ENCODE data around the gene BNC1. TPM values are rescaled to one million over a fixed set of nuclear protein-coding genes. Genes with fewer than 3 reads are reported as not detected.

The BNC1 gene
- total RNA-seq, 1 experiment from 2014 or later: not detected

DNA sequence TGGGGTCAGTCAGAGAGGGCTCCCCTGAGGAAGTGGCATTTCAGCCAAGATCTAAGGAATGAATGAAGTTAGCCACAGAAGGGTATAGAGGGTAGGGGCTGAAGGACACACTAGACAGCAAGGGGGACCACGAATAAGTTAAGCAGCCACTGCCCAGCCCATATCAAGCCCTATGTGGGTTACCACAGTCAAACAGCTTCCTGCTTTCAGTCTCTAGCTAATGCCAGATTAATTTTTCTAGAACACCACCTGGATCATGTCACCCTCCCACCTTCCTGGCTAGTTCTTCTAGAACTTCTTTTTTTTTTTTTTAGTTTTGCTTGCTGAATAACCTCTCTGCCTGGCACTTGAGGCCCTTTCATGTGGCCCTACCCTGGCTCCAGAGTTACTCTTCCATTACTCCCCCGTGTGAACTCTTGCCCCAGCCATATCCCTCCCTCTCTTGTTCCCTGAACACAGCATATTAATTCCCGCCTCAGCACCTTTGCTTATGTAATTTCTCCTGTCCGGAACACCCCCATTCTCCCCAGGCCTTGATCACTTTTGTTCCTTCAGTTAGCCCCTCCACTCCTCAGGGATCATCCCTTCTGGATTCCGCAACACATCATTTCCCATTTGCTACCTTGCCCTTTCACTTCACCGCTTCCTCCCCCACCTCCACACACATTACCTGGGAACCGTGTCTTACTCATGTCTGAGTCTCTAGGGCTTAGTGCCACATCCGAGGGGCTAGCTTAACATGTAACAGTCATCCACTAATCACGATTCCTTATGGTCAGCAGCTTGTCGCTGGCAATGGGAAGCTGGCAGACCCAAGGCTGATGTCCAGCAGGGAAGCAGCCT lies 20.6 kb upstream of the BNC1 start:
- DNase-seq (ENCODE audit: low read depth): no peak
- in situ Hi-C loops (cut with HindIII; ENCODE audit: low pct_unique_long_range_greater_than_20kb, low sequenced_read_pairs): no loop called here

DNA sequence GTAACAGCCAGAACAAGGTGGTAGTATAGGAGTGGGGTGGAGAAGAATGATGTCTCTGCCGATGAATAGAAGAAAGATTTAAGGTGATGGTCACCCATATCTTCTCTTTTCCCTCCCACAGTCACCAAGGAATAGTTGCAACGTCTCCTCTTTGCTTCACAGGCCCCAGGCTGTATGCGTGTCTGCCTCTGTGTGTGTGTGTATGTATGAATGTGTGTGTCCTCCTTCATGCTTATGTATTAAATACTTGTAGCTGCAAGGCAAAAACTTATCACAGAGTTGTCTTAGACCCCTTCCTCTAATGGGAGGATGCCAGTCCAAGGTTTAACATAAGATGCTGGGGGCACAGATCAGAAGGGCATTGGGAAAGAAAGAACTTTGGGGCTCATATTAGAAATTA lies 19.1 kb upstream of the BNC1 start:
- DNase-seq (ENCODE audit: low read depth): no peak
- in situ Hi-C loops (cut with HindIII; ENCODE audit: low pct_unique_long_range_greater_than_20kb, low sequenced_read_pairs): no loop called here

DNA sequence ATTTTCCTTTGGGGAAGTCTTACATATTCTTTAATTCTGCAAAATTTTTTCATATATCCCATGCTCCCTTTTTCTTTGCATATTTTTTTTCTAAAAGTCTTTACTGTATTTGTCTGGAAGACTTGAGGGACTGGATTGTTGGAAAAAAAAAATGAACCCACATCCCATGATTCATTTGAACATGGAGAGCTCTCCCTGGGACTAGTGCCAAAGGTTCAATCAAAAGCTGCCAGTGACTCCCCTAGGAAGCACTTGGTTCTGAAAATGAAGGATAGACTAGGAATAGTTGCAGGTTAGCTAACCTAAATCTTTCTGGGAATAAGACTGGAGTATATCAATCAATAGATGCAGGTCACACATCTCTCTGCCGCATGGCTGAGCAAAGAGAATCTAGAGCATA lies 16.4 kb upstream of the BNC1 start:
- in situ Hi-C loops (cut with HindIII; ENCODE audit: low pct_unique_long_range_greater_than_20kb, low sequenced_read_pairs): no loop called here
- no peak for DNase-seq (ENCODE audit: low read depth)

DNA sequence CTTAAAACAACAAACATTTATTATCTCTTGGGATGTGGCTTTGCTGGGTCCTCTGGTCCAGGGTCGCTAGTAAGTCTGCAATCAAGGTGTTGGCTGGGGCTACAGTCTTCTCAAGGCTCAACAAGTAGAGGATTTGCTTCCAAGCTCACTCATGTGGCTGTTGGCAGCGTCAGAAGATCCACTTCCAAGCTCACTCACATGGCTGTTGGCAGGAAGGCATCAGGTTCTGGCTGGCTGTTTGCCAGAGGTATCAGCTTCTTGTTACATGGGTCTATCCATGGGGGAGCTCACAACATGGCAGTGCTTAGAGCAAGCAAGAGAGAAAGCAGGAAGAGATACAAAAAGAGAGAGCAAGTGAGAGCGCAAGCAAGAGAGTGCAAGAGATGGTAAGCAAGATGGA lies 15.0 kb upstream of the BNC1 start:
- no peak for DNase-seq (ENCODE audit: low read depth)
- in situ Hi-C loops (cut with HindIII; ENCODE audit: low pct_unique_long_range_greater_than_20kb, low sequenced_read_pairs): no loop called here

DNA sequence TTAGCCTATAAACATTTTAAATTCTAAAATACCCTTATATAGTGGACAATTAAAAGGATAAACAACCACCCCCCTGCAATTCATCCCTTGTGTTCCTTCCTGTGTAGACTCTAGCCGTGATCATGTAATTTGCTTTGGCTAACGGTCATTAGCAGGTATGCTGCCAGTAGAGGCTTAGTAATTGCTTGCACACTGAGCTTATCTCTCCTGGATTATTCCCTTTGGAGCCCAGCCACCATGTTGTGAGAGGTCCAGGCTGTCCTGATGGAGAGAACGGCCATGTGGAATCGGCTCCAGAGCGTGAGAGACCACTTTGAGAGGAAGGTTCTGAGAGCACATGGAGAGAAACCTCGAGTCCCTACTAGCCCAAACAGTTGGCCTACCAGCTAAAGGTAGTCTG lies 11.0 kb upstream of the BNC1 start:
- no peak for DNase-seq (ENCODE audit: low read depth)
- in situ Hi-C loops (cut with HindIII; ENCODE audit: low pct_unique_long_range_greater_than_20kb, low sequenced_read_pairs): no loop called here

DNA sequence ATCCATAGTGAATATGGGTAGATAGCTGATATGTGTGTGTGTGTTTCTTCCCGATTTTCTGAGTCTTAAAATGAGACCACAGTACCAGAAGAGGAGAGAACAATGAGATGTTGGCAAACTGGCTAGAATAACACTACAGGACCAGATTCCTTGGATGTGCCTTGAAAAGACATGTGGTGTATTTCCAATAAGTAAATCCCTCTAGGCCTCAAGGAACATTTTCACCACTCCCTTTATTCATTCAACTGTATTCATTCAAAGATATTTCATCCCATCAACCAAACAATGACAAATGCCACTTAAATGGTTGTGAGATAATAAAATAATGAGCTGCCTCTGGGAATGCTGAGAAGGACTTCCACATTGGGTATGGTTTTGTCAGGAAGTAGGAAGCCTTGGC lies 8.7 kb upstream of the BNC1 start:
- in situ Hi-C loops (cut with HindIII; ENCODE audit: low pct_unique_long_range_greater_than_20kb, low sequenced_read_pairs): no loop called here
- DNase-seq (ENCODE audit: low read depth): no peak

DNA sequence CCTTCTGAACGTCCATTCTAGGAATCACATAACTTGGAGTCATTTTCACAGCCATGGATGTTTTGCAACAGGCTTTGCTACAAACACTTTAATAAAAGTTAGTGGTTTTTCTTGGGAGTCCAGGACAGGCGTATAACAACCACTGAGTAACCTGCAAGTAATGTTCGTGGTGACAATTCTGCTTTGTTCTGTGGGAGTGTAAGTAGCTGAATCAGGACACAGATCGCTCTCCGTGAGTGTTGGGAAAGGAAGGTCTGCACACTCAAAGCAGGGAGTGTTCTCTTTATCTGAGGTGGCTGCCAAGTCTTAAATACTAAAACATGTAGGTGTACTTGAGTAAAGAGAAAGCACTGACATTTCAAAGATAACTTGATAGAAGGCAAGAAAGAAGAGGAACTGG lies 7.9 kb upstream of the BNC1 start:
- in situ Hi-C loops (cut with HindIII; ENCODE audit: low pct_unique_long_range_greater_than_20kb, low sequenced_read_pairs): no loop called here
- no peak for DNase-seq (ENCODE audit: low read depth)

DNA sequence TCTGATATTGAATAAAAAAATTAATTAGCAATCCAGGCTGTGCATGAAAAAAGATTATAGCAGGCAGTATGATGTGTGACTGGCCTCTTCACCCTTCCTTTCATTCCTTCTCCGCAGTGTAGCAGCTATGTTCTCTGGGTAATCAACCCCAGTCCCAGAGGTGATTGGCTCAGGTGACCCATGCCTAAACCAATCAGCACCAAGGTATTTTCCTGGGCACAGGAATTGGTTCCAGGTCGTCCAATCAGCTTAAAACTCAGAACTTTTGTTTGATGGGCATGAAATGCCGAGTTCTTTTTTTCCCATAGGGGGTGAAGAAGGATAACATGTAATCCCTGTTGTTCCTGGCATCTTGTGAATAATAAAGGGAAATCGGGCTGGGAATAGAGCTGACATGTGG lies 5.8 kb upstream of the BNC1 start:
- in situ Hi-C loops (cut with HindIII; ENCODE audit: low pct_unique_long_range_greater_than_20kb, low sequenced_read_pairs): no loop called here
- DNase-seq (ENCODE audit: low read depth): no peak

DNA sequence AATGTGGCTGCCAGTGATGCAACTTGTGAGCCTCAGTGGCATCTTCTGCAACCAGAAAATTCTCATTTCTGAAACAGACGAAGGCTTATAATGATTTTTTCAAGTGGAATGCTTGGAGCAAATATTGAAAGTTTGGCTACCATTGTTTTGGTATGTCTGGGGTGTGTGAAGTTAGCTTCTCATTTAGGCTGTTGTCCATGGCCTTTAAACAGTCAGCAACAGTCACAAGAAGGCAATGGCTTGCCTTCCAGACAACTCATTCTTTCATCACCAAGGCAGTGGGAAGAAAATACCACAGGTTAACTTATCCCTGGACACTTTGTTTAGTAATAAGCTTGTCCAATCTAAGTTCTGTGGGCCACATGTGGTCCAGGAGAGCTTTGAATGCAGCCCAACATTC lies 4.7 kb upstream of the BNC1 start:
- in situ Hi-C loops (cut with HindIII; ENCODE audit: low pct_unique_long_range_greater_than_20kb, low sequenced_read_pairs): no loop called here
- no peak for DNase-seq (ENCODE audit: low read depth)

DNA sequence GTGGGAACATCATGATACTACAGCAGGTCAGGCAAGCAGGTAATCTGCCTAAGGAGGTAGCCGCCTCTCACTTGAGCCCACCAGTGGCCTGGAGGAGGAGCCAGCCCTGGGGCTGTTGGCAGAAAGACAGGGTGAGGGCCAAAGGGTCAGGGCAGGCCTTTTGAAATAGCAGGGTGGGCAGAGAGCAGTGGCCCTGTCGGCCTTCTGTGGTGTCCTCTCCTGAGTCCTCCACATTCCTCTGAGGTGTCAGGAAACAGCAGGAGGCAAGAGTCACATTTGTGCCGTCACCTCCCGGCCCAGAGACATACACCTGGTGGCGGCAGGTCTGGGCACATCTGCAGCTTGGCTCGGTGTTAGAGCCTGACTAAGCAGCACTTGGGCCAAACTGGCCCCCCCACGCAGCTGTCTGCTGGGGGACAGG lies 3.9 kb upstream of the BNC1 start:
- DNase-seq (ENCODE audit: low read depth): no peak
- in situ Hi-C loops (cut with HindIII; ENCODE audit: low pct_unique_long_range_greater_than_20kb, low sequenced_read_pairs): no loop called here

DNA sequence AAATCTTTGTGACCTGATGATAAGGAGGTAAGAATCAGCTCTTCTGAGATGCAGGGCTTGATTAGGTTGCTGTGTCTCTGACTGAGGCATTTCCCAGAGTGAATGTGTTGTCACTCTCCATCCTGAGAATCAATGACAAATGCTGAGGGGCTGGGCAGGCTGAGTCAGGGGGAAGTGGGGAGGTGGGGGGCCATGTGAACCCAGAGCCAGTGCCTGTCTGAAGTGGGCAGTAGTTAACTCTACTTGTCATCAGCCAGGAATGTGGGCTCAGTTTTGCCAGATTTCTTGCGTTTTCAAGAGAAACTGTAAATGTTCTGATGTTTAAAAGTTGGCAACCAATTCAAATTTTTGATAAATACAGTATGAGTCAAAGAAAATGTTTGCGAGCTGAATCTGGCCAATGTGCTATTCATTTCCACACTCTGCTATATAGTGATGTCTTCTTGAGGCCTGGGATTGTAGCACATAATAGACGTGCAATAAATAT lies 3.1 kb upstream of the BNC1 start:
- in situ Hi-C loops (cut with HindIII; ENCODE audit: low pct_unique_long_range_greater_than_20kb, low sequenced_read_pairs): no loop called here
- no peak for DNase-seq (ENCODE audit: low read depth)

DNA sequence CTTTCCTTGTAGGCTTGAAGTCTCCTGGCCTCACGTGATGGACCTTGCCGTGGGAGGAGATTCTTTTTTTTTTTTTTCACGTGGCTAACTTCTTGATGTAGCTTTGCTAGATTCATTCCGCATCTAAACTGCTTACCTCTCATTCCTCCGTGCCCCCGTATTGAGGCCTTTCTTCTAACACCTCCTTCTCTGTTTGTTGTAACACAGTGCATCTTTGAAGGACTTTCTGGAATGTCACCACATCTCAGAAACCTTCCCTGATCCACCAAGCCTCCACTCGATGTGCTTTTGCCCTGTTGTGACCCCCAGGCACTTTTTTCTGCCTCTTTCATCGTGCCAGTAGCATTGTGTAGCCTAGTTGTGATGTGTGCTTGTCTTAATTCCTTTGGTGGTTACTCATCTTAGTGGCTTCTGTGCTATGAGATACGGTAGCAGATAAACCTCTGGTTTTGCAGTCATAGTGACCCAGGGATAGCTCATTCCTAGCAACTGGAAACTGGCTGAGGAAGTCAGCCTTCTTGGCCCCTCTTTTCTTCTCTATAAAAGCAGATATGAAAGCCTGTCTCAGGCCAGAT lies 1.6 kb upstream of the BNC1 start:
- in situ Hi-C loops (cut with HindIII; ENCODE audit: low pct_unique_long_range_greater_than_20kb, low sequenced_read_pairs): no loop called here
- peak; percentile 50 for DNase-seq (ENCODE audit: low read depth)

DNA sequence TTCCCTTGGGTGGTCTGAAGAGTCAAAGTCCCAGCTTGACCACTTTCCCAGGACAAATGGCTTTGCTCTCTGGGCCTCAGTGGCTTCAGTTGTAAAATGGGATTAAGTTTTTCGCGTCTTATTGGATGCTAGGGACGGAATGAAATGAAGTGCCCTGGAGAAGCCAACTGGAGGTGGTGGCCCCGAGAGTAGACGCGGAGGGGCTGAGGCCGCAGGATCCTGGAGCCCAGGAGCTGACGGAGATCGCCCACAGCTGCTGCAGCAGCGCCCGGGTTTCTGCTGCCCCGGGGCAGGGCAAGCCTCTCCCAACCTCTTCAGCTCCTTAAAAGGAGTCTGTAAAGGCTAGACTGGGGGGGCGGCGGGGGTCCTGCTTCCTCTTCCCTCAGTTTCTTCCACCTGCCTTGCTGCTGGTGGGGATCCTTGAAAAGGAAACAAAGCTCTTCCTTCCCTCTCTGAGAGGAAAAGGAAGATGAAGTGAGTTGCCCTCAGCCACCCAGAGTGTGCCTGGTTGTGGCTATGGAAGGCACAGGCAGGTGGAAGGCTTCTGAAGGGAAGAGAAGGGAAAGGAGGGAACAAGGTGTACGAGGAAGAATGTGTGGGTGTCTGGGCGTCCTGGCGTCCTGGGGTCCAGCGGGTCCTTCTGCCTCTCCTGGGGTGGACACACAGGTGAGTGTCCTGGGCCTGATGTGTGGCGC lies 967 bp upstream of the BNC1 start:
- DNase-seq (ENCODE audit: low read depth): no peak
- in situ Hi-C loops (cut with HindIII; ENCODE audit: low pct_unique_long_range_greater_than_20kb, low sequenced_read_pairs): no loop called here

DNA sequence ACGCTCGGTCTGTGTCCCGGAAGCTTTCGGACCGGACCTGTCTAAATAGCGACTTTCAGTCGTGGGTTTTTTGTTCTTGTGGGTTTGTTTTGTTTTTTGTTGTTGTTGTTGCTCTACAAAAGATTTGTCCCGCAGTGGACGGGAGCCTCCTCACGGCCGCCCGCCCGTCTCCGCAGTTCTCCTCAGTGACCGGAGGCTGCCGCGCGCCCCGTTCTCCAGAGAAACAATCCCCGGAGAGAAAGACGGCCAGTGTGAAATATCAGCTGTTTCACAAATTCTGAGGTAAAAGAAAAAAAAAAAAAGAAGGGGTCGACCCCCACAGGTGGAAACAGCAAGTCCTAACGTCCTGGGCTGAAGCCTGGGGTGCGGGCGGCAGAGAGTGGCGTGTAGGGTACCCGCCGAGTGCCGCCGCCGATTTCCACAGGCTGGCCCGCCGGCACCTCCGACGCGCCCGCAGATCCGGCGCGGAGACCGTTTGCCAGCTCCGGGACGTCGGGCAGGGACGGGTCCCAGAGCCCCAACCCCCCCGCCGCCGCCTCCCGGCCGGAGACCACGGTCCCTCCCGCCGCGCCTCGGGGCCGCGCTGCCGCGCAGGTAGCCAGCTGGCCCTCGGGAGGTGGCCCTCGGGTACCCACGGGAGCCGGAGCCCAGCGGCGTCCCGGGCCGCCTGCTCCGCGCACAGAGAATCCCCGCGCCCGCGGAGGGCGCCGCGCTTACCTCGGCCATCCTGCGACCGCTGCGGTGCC lies 478 bp downstream of the BNC1 start:
- DNase-seq (ENCODE audit: low read depth): no peak
- in situ Hi-C loops (cut with HindIII; ENCODE audit: low pct_unique_long_range_greater_than_20kb, low sequenced_read_pairs): no loop called here

DNA sequence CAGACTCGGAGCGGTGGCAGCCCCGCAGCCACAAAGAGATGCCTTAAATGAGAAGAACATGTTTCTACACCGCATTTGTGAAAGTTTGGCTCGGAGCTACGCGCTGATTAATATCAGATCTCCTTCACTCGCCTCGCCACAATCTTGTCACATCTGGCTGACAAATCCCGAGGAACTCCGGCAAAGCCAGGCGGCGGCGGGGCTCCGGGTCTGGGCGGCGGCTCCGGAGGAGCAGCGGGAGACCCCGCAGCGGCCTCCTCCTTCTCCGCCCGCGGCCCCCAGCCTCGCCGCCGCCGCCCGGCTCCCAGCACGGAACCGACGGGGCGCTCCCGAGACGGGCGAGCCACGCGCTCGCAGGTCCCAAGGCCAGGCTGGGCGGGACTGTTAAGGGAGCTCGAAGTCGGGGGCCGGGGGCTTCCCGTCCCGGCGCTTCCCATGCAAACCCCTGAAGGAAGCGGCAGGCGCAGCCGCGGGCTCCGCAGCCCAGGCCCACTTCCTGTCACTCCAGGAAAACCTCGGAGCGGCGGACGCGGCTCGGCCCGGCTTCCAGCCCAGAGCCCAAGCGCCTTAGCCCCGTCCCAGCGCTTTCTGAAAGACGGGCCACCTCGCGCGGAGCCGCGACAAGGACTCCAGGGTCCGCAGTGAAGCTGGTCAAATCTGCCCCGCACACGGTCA lies 1.2 kb downstream of the BNC1 start:
- in situ Hi-C loops (cut with HindIII; ENCODE audit: low pct_unique_long_range_greater_than_20kb, low sequenced_read_pairs): no loop called here
- no peak for DNase-seq (ENCODE audit: low read depth)

DNA sequence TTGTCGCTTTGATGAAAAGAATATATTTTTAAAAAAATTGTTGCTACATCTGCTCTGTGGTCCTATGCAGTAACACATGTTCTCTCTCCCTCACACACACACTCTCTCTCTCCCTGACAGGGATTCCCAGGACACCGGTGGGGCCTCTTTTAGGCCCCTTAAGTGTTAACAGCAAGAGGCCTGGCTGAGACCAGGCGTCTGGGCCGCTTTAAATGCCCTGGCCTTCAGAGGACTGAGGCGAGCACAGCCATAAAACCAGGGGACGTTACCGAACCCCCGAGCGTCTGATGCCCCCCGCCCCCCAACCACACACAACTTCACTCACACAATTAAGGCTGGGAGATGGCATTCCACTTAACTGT lies 1.7 kb downstream of the BNC1 start:
- no peak for DNase-seq (ENCODE audit: low read depth)
- in situ Hi-C loops (cut with HindIII; ENCODE audit: low pct_unique_long_range_greater_than_20kb, low sequenced_read_pairs): no loop called here

DNA sequence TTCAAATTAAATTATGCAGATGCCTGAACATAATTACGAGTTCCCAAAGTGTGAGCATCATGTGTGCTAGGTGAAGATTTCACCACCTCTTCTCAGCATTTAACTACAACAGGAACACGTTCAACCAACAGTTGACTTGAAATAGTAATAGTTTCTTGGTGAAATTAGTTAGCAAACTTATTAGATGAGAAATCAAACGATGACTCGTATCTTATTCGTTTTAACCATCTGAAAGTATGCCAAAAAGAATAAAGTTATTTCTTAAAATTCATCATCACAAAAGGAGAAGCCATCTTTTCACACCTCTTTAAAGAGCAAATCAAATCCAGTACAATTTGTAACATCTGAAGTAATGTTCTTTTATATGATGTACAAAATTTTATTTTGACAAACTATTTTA lies 2.3 kb downstream of the BNC1 start:
- DNase-seq (ENCODE audit: low read depth): no peak
- in situ Hi-C loops (cut with HindIII; ENCODE audit: low pct_unique_long_range_greater_than_20kb, low sequenced_read_pairs): no loop called here

DNA sequence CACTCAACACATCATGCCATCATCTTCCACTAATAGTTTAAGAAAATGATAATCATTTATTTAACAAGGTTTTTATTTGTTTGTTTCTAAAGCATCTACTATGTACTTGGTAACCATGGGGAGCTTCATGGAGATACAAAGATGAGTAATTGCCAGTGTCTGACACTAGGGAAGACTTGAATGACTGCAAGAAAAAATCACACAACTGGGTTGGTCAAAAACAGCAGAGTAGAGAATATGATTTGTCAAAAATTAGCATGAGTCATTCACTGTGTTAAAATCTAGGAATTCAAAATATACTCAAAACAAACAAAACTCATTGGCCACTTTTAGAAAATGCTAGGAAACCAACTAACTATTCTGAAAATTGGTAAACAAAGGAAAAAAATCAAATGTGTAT lies 6.3 kb downstream of the BNC1 start:
- in situ Hi-C loops (cut with HindIII; ENCODE audit: low pct_unique_long_range_greater_than_20kb, low sequenced_read_pairs): no loop called here
- peak; percentile 12 for DNase-seq (ENCODE audit: low read depth)
